HepG2 (cell line): ENCODE data around the gene IQSEC1. TPM values are rescaled to one million over a fixed set of nuclear protein-coding genes. Genes with fewer than 3 reads are reported as not detected.

Experiments
- ATAC-seq: fragments of 200-7000 bp; cut with Tn5 transposase; 3 replicates; pipeline ENCODE4 v1.9.1; 2020; ENCODE audit warnings: mild to moderate bottlenecking, moderate library complexity
- BruUV-seq: library from RNA; stranded (reverse); fragments of 400-500 nt; replicated peaks from 2 replicates; lab custom pipeline; 2021; lab: Mats Ljungman, UMichigan
- CTCF ChIA-PET: fragments of 300-600 bp; formaldehyde crosslinking; extraction: SDS; loops from one replicate; lab custom pipeline; 2021; ENCODE audit warnings: low total read pairs, inconsistent platforms, low intra/inter-chr PET ratio; lab: Yijun Ruan, JAX
- POLR2A ChIA-PET: fragments of 350-600 bp; sonication (Branson Sonifier 250); formaldehyde crosslinking; loops from one replicate; lab custom pipeline; 2020; ENCODE audit warnings: antibody characterized with exemption, inconsistent platforms; lab: Yijun Ruan, JAX
- DNase-seq: peaks from one replicate; pipeline ENCODE4 v3.0.0-alpha.2; 2015; ENCODE audit warnings: low spot score
- FAIRE-seq: peaks from 3 replicates; lab custom pipeline; 2011; peaks lifted over from hg19 to GRCh38; lab: Jason Lieb, UNC
- H2AFZ ChIP-seq: one replicate; pipeline ENCODE4 v1.6.1; 2011; ENCODE audit warnings: low read length, inconsistent platforms
- H3K27ac ChIP-seq: fragments of 300-600 bp; 3 replicates; pipeline ENCODE4 v1.8.0; 2011; ENCODE audit warnings: mixed run types, mild to moderate bottlenecking, mixed read lengths, low read length, inconsistent platforms; ENCODE audit not compliant: insufficient read depth; ENCODE audit errors: extremely low read length
- H3K27me3 ChIP-seq, 2 experiments: fragments of 200-600 bp in 1 of 2; 2 replicates in 1 of 2; 3 replicates in 1 of 2; pipeline versions ENCODE4 v1.6.0 to v1.8.0; 2011; ENCODE audit warnings: low read length in 2 of 2, mild to moderate bottlenecking in 2 of 2, moderate library complexity in 2 of 2, inconsistent platforms in 1 of 2; ENCODE audit not compliant: insufficient read depth in 2 of 2, control insufficient read depth in 1 of 2
- H3K36me3 ChIP-seq, 2 experiments: fragments of 200-600 bp in 1 of 2; replicated peaks in 1 of 2; 2 replicates in 1 of 2; 3 replicates in 1 of 2; pipeline versions ENCODE4 v1.5.1 to v1.8.0; 2011; ENCODE audit warnings: low read length in 2 of 2, inconsistent platforms in 1 of 2; ENCODE audit not compliant: insufficient read depth in 2 of 2, control insufficient read depth in 1 of 2
- H3K4me1 ChIP-seq: 2 replicates; pipeline ENCODE4 v1.5.1; 2012; ENCODE audit warnings: low read length, inconsistent platforms; ENCODE audit not compliant: insufficient read depth
- H3K4me2 ChIP-seq: 2 replicates; pipeline ENCODE4 v1.6.0; 2011; ENCODE audit warnings: low read depth, low read length, inconsistent platforms
- H3K4me3 ChIP-seq, 3 experiments: fragments of 200-600 bp in 1 of 3; sonication (generic), shearing (Covaris generic) in 1 of 3; replicated peaks in 1 of 3; 2 replicates each; pipeline ENCODE4 v1.5.1; 2011 to 2016; ENCODE audit warnings: low read length in 3 of 3, inconsistent platforms in 2 of 3, low read depth in 2 of 3, mild to moderate bottlenecking in 2 of 3, control low read depth in 1 of 3, mixed read lengths in 1 of 3; ENCODE audit not compliant: insufficient read depth in 1 of 3
- H3K79me2 ChIP-seq: one replicate; pipeline ENCODE4 v1.6.1; 2011; ENCODE audit warnings: low read length, inconsistent platforms; ENCODE audit not compliant: insufficient read depth
- H3K9ac ChIP-seq: 2 replicates; pipeline ENCODE4 v1.6.0; 2011; ENCODE audit warnings: mild to moderate bottlenecking, low read depth, low read length, inconsistent platforms; ENCODE audit not compliant: insufficient read depth
- H3K9me3 ChIP-seq: 2 replicates; pipeline ENCODE4 v1.5.1; 2012; ENCODE audit warnings: mild to moderate bottlenecking, low read length
- H4K20me1 ChIP-seq: 2 replicates; pipeline ENCODE4 v1.6.0; 2011; ENCODE audit warnings: inconsistent platforms, mild to moderate bottlenecking, low read length, moderate library complexity; ENCODE audit not compliant: insufficient read depth
- ADNP ChIP-seq: sonication (generic); formaldehyde crosslinking; IDR thresholded peaks from 2 replicates; pipeline ENCODE4 v1.4.0; 2020; ENCODE audit warnings: missing genetic modification reagents
- BRD4 ChIP-seq: sonication (generic); formaldehyde crosslinking; IDR thresholded peaks from 2 replicates; pipeline ENCODE4 v1.4.0; 2020; ENCODE audit warnings: missing genetic modification reagents
- CHD4 ChIP-seq: fragments of 200-600 bp; sonication (generic); IDR thresholded peaks from 2 replicates; pipeline ENCODE4 v1.7.0; 2017; ENCODE audit warnings: mild to moderate bottlenecking, low read length, borderline replicate concordance
- DMTF1 ChIP-seq: sonication (generic); formaldehyde crosslinking; IDR thresholded peaks from 2 replicates; pipeline ENCODE4 v1.4.0; 2020; ENCODE audit warnings: mild to moderate bottlenecking, missing genetic modification reagents
- DZIP1 ChIP-seq: sonication (generic); formaldehyde crosslinking; IDR thresholded peaks from 2 replicates; pipeline ENCODE4 v1.5.0; 2020; ENCODE audit warnings: mild to moderate bottlenecking, missing genetic modification reagents
- HNRNPH1 ChIP-seq: fragments of 200-400 bp; formaldehyde crosslinking; optimal IDR thresholded peaks from 2 replicates; pipeline ENCODE3; 2017; ENCODE audit warnings: mild to moderate bottlenecking, low read depth, low read length
- PHF5A ChIP-seq: IDR thresholded peaks from one replicate; pipeline ENCODE4 v1.6.1; 2018; ENCODE audit warnings: low read depth, missing genetic modification reagents; ENCODE audit not compliant: unreplicated experiment
- SAP130 ChIP-seq: IDR thresholded peaks from 2 replicates; pipeline ENCODE4 v1.6.1; 2016; ENCODE audit warnings: low read depth
- SCMH1 ChIP-seq: sonication (generic); formaldehyde crosslinking; IDR thresholded peaks from 2 replicates; pipeline ENCODE4 v1.9.0; 2021; ENCODE audit warnings: missing genetic modification reagents, mild to moderate bottlenecking, borderline replicate concordance
- ZBTB20 ChIP-seq: sonication (generic); formaldehyde crosslinking; IDR thresholded peaks from 2 replicates; pipeline ENCODE4 v1.8.1; 2023; ENCODE audit warnings: missing genetic modification reagents, low read depth, mild to moderate bottlenecking, borderline replicate concordance
- ZBTB49 ChIP-seq: sonication (generic); formaldehyde crosslinking; IDR thresholded peaks from 2 replicates; pipeline ENCODE4 v1.4.0; 2020; ENCODE audit warnings: missing genetic modification reagents, borderline replicate concordance
- ZNF589 ChIP-seq: sonication (generic); formaldehyde crosslinking; conservative IDR thresholded peaks from 2 replicates; pipeline ENCODE4 v1.8.0; 2022; ENCODE audit warnings: mild to moderate bottlenecking, moderate library complexity, missing genetic modification reagents
- ZNF737 ChIP-seq: sonication (generic); formaldehyde crosslinking; IDR thresholded peaks from 2 replicates; pipeline ENCODE4 v1.5.0; 2020; ENCODE audit warnings: missing genetic modification reagents, mild to moderate bottlenecking, borderline replicate concordance
- WGBS: methylation state at CpG from one replicate; pipeline ENCODE4 v1.1.6; 2017; ENCODE audit warnings: low lambda C conversion rate; 5-methylcytosine and 5-hydroxymethylcytosine counted together
- in situ Hi-C: cut with HindIII; loops from 2 replicates; pipeline ENCODE4 v1.10.0; 2017; ENCODE audit warnings: low pct_unique_long_range_greater_than_20kb; ENCODE audit not compliant: extremely low pct_ligation_motif_present
- intact Hi-C: fragments of 100-400 bp; cut with micrococcal nuclease; formaldehyde crosslinking; loops from one replicate; pipeline ENCODE4 v1.10.0; 2022; ENCODE audit not compliant: unreplicated experiment
- polyA plus RNA-seq, 8 experiments: library from polyadenylated mRNA; depleted of rRNA in 3 of 8; stranded (reverse) in 7 of 8; unstranded in 1 of 8; fragments of >200 nt; fragmentation: Illumina TruSeq in 4 of 8; extraction: Trizol in 4 of 8; gene quantifications; 2 replicates each; pipeline versions ENCODE4 v1.2.1 to v1.2.3, GENCODE V29; 2011 to 2016; ENCODE audit warnings: low read depth in 4 of 8, missing spikeins in 1 of 8, mixed read lengths in 1 of 8; ENCODE audit not compliant: insufficient read depth in 1 of 8
- total RNA-seq, 5 experiments: library from RNA; depleted of rRNA; stranded (reverse); fragments of >200 nt; fragmentation: Illumina TruSeq; extraction: Trizol; gene quantifications; 2 replicates each; pipeline ENCODE4 v1.2.3, GENCODE V29; 2016; ENCODE audit warnings: low read depth in 1 of 5

The IQSEC1 gene
- total and polyA plus RNA-seq, 2 of the 13 experiments (the other 11 are each of a cell fraction or from before 2014, with no cell fraction given), result 17.4 to 20.2 TPM

GRCh38 chr3:13111873-13112520, 38.8 kb upstream of the IQSEC1 start:
- Histone ChIP-seq H3K4me2 (peak overlapping the region; percentile 52), H3K4me3 (peak overlapping the region in 1 of 3 experiments; percentile 50; a peak in 1 of 6 replicates), H3K27ac (peak overlapping the region; percentile 39), H2AFZ (no peak overlapping the region), H3K79me2 (no peaks in the 10 kb centered on the region), H3K4me1 (peaks cover 28% of the 10 kb centered on the region), H3K27me3 (no peaks in the 10 kb centered on the region), H4K20me1 (peaks cover 22% of the 10 kb centered on the region; the same call in 1 of the 2 replicates), H3K9ac (no peak overlapping the region), H3K9me3 (no peaks in the 10 kb centered on the region), H3K36me3 (no peaks in the 10 kb centered on the region)
- ATAC-seq, result peak; percentile 90
- BruUV-seq, result no TSS peak
- intact Hi-C loops, result no loop called here
- ChIA-PET POLR2A (no interaction called here), CTCF (no interaction called here)
- DNase-seq, result peak; percentile 51
- FAIRE-seq, result peak; percentile 83
- WGBS, result 36% methylated on average over 4 of the region's 13 CpGs
- in situ Hi-C loops, result no loop called here
- TF ChIP-seq DMTF1 (CRISPR knock-in tag) (no peak), ZNF589 (CRISPR knock-in tag) (0 out of 2 replicates have a peak, but pooled peaks have one; percentile 30), HNRNPH1 (no peak), BRD4 (CRISPR knock-in tag) (no peak), ZBTB20 (CRISPR knock-in tag) (no peak), CHD4 (no peak), PHF5A (CRISPR knock-in tag) (peak; percentile 34), ZBTB49 (CRISPR knock-in tag) (no peak), ADNP (CRISPR knock-in tag) (no peak), SAP130 (peak; percentile 70), DZIP1 (CRISPR knock-in tag) (no peak), ZNF737 (CRISPR knock-in tag) (no peak), SCMH1 (CRISPR knock-in tag) (no peak)
